Suppressor macrophage treated with lipopolysaccharide for 4 hours (primary cell): Measurements from ENCODE around the gene NAV1.
"Not testable (repeated sequence)": the region's sequence is repeated elsewhere in the genome, so short reads cannot be mapped to it uniquely, and the experiment has no call there.

ENCODE experiments used
- DNase-seq: peaks from one replicate; pipeline ENCODE4 v3.0.0-alpha.2; 2020

NAV1 gene

GRCh38 chr1:201503397-201504176 lies 35.3 kb upstream of the NAV1 start:
- no peak for DNase-seq

GRCh38 chr1:201504179-201504631 lies 34.7 kb upstream of the NAV1 start:
- no peak for DNase-seq

- DNase-seq, result no peak
These were observed 34.0 kb upstream of the NAV1 start for GRCh38 chr1:201504799-201505502.

GRCh38 chr1:201505503-201505890 lies 33.4 kb upstream of the NAV1 start:
- peak; percentile 52 for DNase-seq

GRCh38 chr1:201506092-201506491 lies 32.8 kb upstream of the NAV1 start:
- DNase-seq, result no peak

- peak; percentile 87 for DNase-seq
These were observed 32.2 kb upstream of the NAV1 start, which contains the start of gene CSRP1 for GRCh38 chr1:201506557-201507359. CSRP1 (minus strand) TSS chr1:201507123; CDS start chr1:201496303, 10,820 bp downstream.

- DNase-seq, result no peak
These were observed 31.6 kb upstream of the NAV1 start for GRCh38 chr1:201507360-201507675.

GRCh38 chr1:201508809-201509208 lies 30.1 kb upstream of the NAV1 start:
- DNase-seq, result no peak

GRCh38 chr1:201509601-201510374 lies 29.1 kb upstream of the NAV1 start:
- DNase-seq, result no peak

- DNase-seq, result no peak
These were observed 28.2 kb upstream of the NAV1 start for GRCh38 chr1:201510734-201511133.

- no peak for DNase-seq
These were observed 27.5 kb upstream of the NAV1 start for GRCh38 chr1:201511396-201511940.

GRCh38 chr1:201511941-201512539 lies 26.9 kb upstream of the NAV1 start:
- peak; percentile 72 for DNase-seq

GRCh38 chr1:201513498-201514243 lies 25.3 kb upstream of the NAV1 start:
- DNase-seq, result no peak

GRCh38 chr1:201514466-201514865 lies 24.5 kb upstream of the NAV1 start:
- DNase-seq, result no peak

GRCh38 chr1:201515062-201515750 lies 23.7 kb upstream of the NAV1 start:
- no peak for DNase-seq

- DNase-seq, result no peak
These were observed 23.0 kb upstream of the NAV1 start for GRCh38 chr1:201515895-201516294.

- DNase-seq, result no peak
These were observed 22.3 kb upstream of the NAV1 start for GRCh38 chr1:201516511-201517127.

- no peak for DNase-seq
These were observed 21.3 kb upstream of the NAV1 start for GRCh38 chr1:201517631-201518030.

GRCh38 chr1:201518071-201518470 lies 20.9 kb upstream of the NAV1 start:
- no peak for DNase-seq

GRCh38 chr1:201520046-201520575 lies 18.8 kb upstream of the NAV1 start:
- DNase-seq, result not testable (repeated sequence)
